Measurements from ENCODE around the gene GALNT10. TPM values are rescaled to one million over a fixed set of nuclear protein-coding genes. Genes with fewer than 3 reads are reported as not detected.

GALNT10 gene
- total and polyA plus RNA-seq, 10 of the 15 experiments (the other 5 are each of a cell fraction or from before 2014, with no cell fraction given) = 3.9 to 35.4 (median 15.5) TPM

- ChIA-PET POLR2A (interaction anchor here (0.6 kb wide), 1 partner anchor 155 kb away, joined by 7 read pairs; no protein-coding TSS in a partner anchor), RAD21 (ENCODE audit: unreplicated experiment) (no interaction called here), CTCF (interaction anchor here (1.2 kb wide), 1 partner anchor 11 kb away, joined by 4 read pairs; no protein-coding TSS in a partner anchor), SMC1A (ENCODE audit: uncharacterized antibody, unreplicated experiment) (interaction anchor here (2.0 kb wide), 1 partner anchor 61 kb away, joined by 5 read pairs; no protein-coding TSS in a partner anchor)
- Histone ChIP-seq H3K4me2 (ENCODE audit: control insufficient read depth, insufficient read depth) (no peak overlapping the region), H3K4me3 (no peak overlapping the region), H3K79me2 (ENCODE audit: control insufficient read depth, insufficient read depth, low read length) (no peaks in the 10 kb centered on the region), H4K20me1 (ENCODE audit: control insufficient read depth, insufficient read depth) (no peaks in the 10 kb centered on the region), H3K27me3 (replicated peaks in 1 of 2; ENCODE audit: control insufficient read depth in 2 of 2, insufficient read depth in 2 of 2, low read length in 1 of 2) (no peaks in the 10 kb centered on the region), H3K36me3 (ENCODE audit: control insufficient read depth in 2 of 2, insufficient read depth in 2 of 2, low read length in 1 of 2) (peaks cover 0 to 2% of the 10 kb centered on the region in 2 experiments; a peak in 1 of 4 replicates), H3K9ac (ENCODE audit: control insufficient read depth, insufficient read depth, low read length) (no peak overlapping the region), H3K27ac (ENCODE audit: control insufficient read depth, insufficient read depth) (no peak overlapping the region), H3K9me3 (replicated peaks; ENCODE audit: control insufficient read depth, insufficient read depth, low read length) (no peaks in the 10 kb centered on the region), H3K4me1 (ENCODE audit: control insufficient read depth, insufficient read depth, low read length) (peaks cover 12% of the 10 kb centered on the region), H2AFZ (ENCODE audit: control insufficient read depth, low read depth, low read length) (no peak overlapping the region)
- TF ChIP-seq ZNF207 (IDR thresholded peaks at IDR 0.05; ENCODE audit: borderline replicate concordance) (no peak), SPI1 (IDR thresholded peaks at IDR 0.05; ENCODE audit: borderline replicate concordance, insufficient read depth, low read depth, low read length) (no peak)
- intact Hi-C loops (cut with micrococcal nuclease; ENCODE audit: unreplicated experiment) = no loop called here
- WGBS (ENCODE audit: insufficient coverage, insufficient replicate concordance, low lambda C conversion rate, missing lambda C conversion rate) = 97% methylated on average over 4 of the region's 4 CpGs
- no TSS peak for BruUV-seq (replicated peaks)
- FAIRE-seq = no peak
- no peak for DNase-seq (ENCODE audit: low read depth, low spot score)
- ATAC-seq = no peak
- in situ Hi-C loops (cut with MboI) = no loop called here
These were observed 152.4 kb downstream of the GALNT10 start for GRCh38 chr5:154342963-154343362.

DNA sequence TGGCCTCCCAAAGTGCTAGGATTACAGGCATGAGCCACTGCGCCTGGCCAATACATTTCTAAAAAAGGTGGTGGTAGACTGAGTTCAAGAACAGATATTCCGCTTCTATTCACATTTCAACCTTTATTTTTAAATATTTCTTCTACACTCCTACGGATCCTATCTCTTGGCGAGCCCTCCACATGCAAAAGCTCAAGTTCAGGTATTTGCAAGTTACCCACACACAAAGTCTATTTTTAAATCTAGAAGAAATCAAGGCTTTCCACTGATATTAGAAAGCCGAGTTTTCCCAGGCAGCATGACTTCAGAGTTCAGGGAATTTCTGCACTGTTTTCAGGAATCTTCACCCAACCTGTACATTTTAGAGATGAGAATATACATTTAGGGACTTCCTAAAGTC lies 153.9 kb downstream of the GALNT10 start:
- Histone ChIP-seq H2AFZ (ENCODE audit: control insufficient read depth, low read depth, low read length) (no peak overlapping the region), H3K27ac (ENCODE audit: control insufficient read depth, insufficient read depth) (no peak overlapping the region; the same call in 1 of the 2 replicates), H3K4me2 (ENCODE audit: control insufficient read depth, insufficient read depth) (no peak overlapping the region), H3K9ac (ENCODE audit: control insufficient read depth, insufficient read depth, low read length) (no peak overlapping the region), H3K27me3 (replicated peaks in 1 of 2; ENCODE audit: control insufficient read depth in 2 of 2, insufficient read depth in 2 of 2, low read length in 1 of 2) (no peaks in the 10 kb centered on the region), H3K4me1 (ENCODE audit: control insufficient read depth, insufficient read depth, low read length) (peaks cover 12% of the 10 kb centered on the region), H4K20me1 (ENCODE audit: control insufficient read depth, insufficient read depth) (no peaks in the 10 kb centered on the region), H3K9me3 (replicated peaks; ENCODE audit: control insufficient read depth, insufficient read depth, low read length) (no peaks in the 10 kb centered on the region), H3K4me3 (no peak overlapping the region), H3K36me3 (ENCODE audit: control insufficient read depth in 2 of 2, insufficient read depth in 2 of 2, low read length in 1 of 2) (peaks cover 0 to 2% of the 10 kb centered on the region in 2 experiments; a peak in 1 of 4 replicates), H3K79me2 (ENCODE audit: control insufficient read depth, insufficient read depth, low read length) (no peaks in the 10 kb centered on the region)
- BruUV-seq (replicated peaks) = no TSS peak
- FAIRE-seq (no peak), ATAC-seq (no peak), DNase-seq (ENCODE audit: low read depth, low spot score) (no peak)
- intact Hi-C loops (cut with micrococcal nuclease; ENCODE audit: unreplicated experiment) = no loop called here
- 98% methylated on average over 5 of the region's 5 CpGs for WGBS (ENCODE audit: insufficient coverage, insufficient replicate concordance, low lambda C conversion rate, missing lambda C conversion rate)
- in situ Hi-C loops (cut with MboI) = no loop called here
- CTCF ChIA-PET = interaction anchor here (1.5 kb wide), 1 partner anchor 10 kb away, joined by 3 read pairs; no protein-coding TSS in a partner anchor
- POLR2A ChIA-PET = interaction anchor here (1.0 kb wide), 2 partner anchors 151 to 154 kb away, joined by 3 to 4 read pairs; partner anchors contain the start of gene GALNT10
- SMC1A ChIA-PET (ENCODE audit: uncharacterized antibody, unreplicated experiment) = interaction anchor here (0.7 to 2.0 kb wide), 5 partner anchors 40 to 155 kb away, joined by 3 to 5 read pairs (median 4); no protein-coding TSS in a partner anchor
- RAD21 ChIA-PET (ENCODE audit: unreplicated experiment) = interaction anchor here (1.0 kb wide), 2 partner anchors 22 to 41 kb away, joined by 3 read pairs; no protein-coding TSS in a partner anchor
- TF ChIP-seq CHD4 (IDR thresholded peaks at IDR 0.05) (no peak), POLR2AphosphoS5 (IDR thresholded peaks at IDR 0.05; ENCODE audit: low read length) (no peak)
